Smooth muscle cell (in vitro differentiated cells): Measurements from ENCODE around the gene BCAP31. TPM values are rescaled to one million over a fixed set of nuclear protein-coding genes. Genes with fewer than 3 reads are reported as not detected.

Experiments
- DNase-seq: peaks from one replicate; lab custom pipeline; 2025; ENCODE audit not compliant: unreplicated experiment; lab: John Stamatoyannopoulos, UW
- H2AFZ ChIP-seq: fragments of 200-600 bp; sonication (generic); 2 replicates; pipeline ENCODE4 v1.6.0; 2016; ENCODE audit warnings: antibody characterized with exemption, low read depth, mild to moderate bottlenecking
- H3F3A ChIP-seq: fragments of 200-600 bp; sonication (generic); 2 replicates; pipeline ENCODE4 v1.6.0; 2017; ENCODE audit warnings: antibody characterized with exemption, low read depth
- H3K27ac ChIP-seq: fragments of 200-600 bp; sonication (generic); 2 replicates; pipeline ENCODE4 v1.5.1; 2016; ENCODE audit warnings: low read depth, mild to moderate bottlenecking
- H3K27me3 ChIP-seq: fragments of 200-600 bp; sonication (generic); 2 replicates; pipeline ENCODE4 v1.6.1; 2016; ENCODE audit warnings: low read depth, mild to moderate bottlenecking
- H3K36me3 ChIP-seq: fragments of 200-600 bp; sonication (generic); 2 replicates; pipeline ENCODE4 v1.5.1; 2016; ENCODE audit warnings: low read depth
- H3K4me1 ChIP-seq: fragments of 200-600 bp; sonication (generic); 2 replicates; pipeline ENCODE4 v1.5.1; 2016; ENCODE audit warnings: low read depth
- H3K4me2 ChIP-seq: fragments of 200-600 bp; sonication (generic); 2 replicates; pipeline ENCODE4 v1.6.0; 2016; ENCODE audit warnings: mild to moderate bottlenecking
- H3K4me3 ChIP-seq: fragments of 200-600 bp; sonication (generic); 2 replicates; pipeline ENCODE4 v1.5.1; 2016; ENCODE audit warnings: mild to moderate bottlenecking
- H3K79me2 ChIP-seq: fragments of 200-600 bp; sonication (generic); 2 replicates; pipeline ENCODE4 v1.6.0; 2016; ENCODE audit warnings: low read depth, mild to moderate bottlenecking
- H3K9ac ChIP-seq: fragments of 200-600 bp; sonication (generic); 2 replicates; pipeline ENCODE4 v1.6.0; 2016; ENCODE audit warnings: low read depth
- H3K9me3 ChIP-seq: fragments of 200-600 bp; sonication (generic); replicated peaks from 2 replicates; pipeline ENCODE4 v1.5.1; 2016; ENCODE audit warnings: low read depth
- H4K20me1 ChIP-seq: fragments of 200-600 bp; sonication (generic); 2 replicates; pipeline ENCODE4 v1.6.0; 2016; ENCODE audit warnings: low read depth
- WGBS: methylation state at CpG from one replicate; pipeline ENCODE4 v1.1.7; 2016; ENCODE audit warnings: low lambda C conversion rate; 5-methylcytosine and 5-hydroxymethylcytosine counted together
- polyA plus RNA-seq: library from polyadenylated mRNA; unstranded; fragments of >200 nt; fragmentation: Nextera tagmentation; extraction: Ambion mirVana; gene quantifications from 2 replicates; pipeline ENCODE4 v1.2.1, GENCODE V29; 2016
- total RNA-seq: library from RNA; depleted of rRNA; stranded (reverse); fragments of >200 nt; gene quantifications from 2 replicates; pipeline ENCODE4 v1.2.3, GENCODE V29; 2014
- TF ChIP-seq, protein P1 (sequence below): fragments of 200-600 bp; sonication (generic); IDR thresholded peaks from 2 replicates; pipeline ENCODE4 v1.5.1; 2017; ENCODE audit warnings: borderline replicate concordance, mild to moderate bottlenecking, antibody characterized with exemption; ENCODE audit not compliant: insufficient read depth, poor library complexity, severe bottlenecking

BCAP31 gene
- total RNA-seq (128 and 139 TPM in 2 replicates), polyA plus RNA-seq (207 and 260 TPM in 2 replicates)

DNA sequence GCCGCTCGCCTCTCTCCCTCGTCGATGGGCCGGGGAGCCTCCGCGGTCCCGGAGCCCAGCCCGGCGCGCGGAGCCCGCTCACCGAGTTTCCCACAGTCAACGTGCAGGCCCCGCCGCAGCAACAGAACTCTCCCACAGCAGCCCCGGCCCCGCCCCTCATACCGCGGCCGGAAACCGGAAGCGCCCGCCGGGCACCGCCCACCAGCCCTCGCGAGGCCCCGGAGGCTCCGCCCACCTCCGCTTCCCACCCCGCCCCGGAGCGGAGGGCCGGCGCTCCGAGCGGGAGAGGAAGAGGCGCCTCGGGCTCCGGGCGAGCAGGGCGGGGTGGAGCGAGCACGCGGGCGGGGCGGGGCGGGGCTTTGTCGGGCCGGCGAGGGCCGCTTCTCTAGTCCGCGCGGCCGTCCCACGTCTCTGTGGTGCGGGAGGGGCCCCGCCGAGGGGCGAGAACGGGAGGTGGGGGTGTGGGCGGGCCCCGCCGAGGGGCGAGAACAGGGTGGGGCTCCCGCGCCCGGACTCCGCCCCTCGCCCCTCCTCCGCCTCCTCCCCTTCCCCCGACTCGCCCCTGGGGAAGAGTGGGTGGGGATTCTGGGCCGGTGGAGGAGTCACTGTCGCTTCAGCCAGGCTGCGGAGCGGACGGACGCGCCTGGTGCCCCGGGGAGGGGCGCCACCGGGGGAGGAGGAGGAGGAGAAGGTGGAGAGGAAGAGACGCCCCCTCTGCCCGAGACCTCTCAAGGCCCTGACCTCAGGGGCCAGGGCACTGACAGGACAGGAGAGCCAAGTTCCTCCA, at the start of gene BCAP31, which contains the start of gene ABCD1:
Gene BCAP31, minus strand, starts transcription at position 136 of the 787 bp plus-strand sequence. CDS start 1,143 bp downstream, outside the sequence.
Gene ABCD1, plus strand, starts transcription at position 605 of the 787 bp plus-strand sequence. CDS start 411 bp downstream, outside the sequence.
- Histone ChIP-seq H4K20me1 (peaks cover 22% of the 10 kb centered on the region), H3K27ac (peak within 1 kb of the TSS; percentile 70), H3K36me3 (no peaks in the 10 kb centered on the region), H3K4me3 (peak within 1 kb of the TSS; percentile 72), H3K4me1 (peaks cover 12% of the 10 kb centered on the region), H3K27me3 (no peaks in the 10 kb centered on the region), H2AFZ (no peak within 1 kb of the TSS), H3K79me2 (peaks cover 31% of the 10 kb centered on the region), H3K9ac (peak within 1 kb of the TSS; percentile 69), H3K4me2 (peak within 1 kb of the TSS; percentile 86), H3F3A (no peaks in the 10 kb centered on the region), H3K9me3 (no peaks in the 10 kb centered on the region)
- DNase-seq: peak; percentile 91
- WGBS: 41% methylated on average over 25 of the region's 88 CpGs
- TF ChIP-seq, protein P1, sequence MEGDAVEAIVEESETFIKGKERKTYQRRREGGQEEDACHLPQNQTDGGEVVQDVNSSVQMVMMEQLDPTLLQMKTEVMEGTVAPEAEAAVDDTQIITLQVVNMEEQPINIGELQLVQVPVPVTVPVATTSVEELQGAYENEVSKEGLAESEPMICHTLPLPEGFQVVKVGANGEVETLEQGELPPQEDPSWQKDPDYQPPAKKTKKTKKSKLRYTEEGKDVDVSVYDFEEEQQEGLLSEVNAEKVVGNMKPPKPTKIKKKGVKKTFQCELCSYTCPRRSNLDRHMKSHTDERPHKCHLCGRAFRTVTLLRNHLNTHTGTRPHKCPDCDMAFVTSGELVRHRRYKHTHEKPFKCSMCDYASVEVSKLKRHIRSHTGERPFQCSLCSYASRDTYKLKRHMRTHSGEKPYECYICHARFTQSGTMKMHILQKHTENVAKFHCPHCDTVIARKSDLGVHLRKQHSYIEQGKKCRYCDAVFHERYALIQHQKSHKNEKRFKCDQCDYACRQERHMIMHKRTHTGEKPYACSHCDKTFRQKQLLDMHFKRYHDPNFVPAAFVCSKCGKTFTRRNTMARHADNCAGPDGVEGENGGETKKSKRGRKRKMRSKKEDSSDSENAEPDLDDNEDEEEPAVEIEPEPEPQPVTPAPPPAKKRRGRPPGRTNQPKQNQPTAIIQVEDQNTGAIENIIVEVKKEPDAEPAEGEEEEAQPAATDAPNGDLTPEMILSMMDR: no peak

DNA sequence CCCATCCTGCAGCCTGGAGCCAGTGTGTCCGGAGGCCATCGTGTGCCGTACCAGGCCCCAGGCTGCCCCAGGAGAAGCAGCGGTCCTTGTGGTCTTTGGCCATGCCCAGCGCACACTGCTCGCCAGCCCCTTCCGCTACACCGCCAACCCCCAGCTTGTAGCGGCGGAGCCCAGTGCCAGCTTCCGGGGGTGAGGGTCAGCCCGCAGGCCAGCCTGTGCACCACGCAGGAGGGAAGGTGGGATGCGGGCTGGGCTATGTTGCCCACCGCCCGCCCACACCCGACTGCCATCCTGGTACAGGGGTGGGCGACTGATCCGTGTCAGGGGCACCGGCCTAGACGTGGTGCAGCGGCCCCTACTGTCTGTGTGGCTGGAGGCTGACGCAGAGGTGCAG, 49.0 kb upstream of the BCAP31 start:
- Histone ChIP-seq H3K27me3 (no peaks in the 10 kb centered on the region), H3F3A (no peaks in the 10 kb centered on the region), H3K9ac (no peak overlapping the region), H3K4me2 (no peak overlapping the region), H3K79me2 (no peaks in the 10 kb centered on the region), H3K4me3 (no peak overlapping the region), H4K20me1 (no peaks in the 10 kb centered on the region), H3K4me1 (no peaks in the 10 kb centered on the region), H3K27ac (no peak overlapping the region), H2AFZ (no peak overlapping the region), H3K9me3 (no peaks in the 10 kb centered on the region), H3K36me3 (no peaks in the 10 kb centered on the region)
- WGBS: 96% methylated on average over 23 of the region's 23 CpGs
- TF ChIP-seq, protein P1: no peak
- DNase-seq: no peak

DNA sequence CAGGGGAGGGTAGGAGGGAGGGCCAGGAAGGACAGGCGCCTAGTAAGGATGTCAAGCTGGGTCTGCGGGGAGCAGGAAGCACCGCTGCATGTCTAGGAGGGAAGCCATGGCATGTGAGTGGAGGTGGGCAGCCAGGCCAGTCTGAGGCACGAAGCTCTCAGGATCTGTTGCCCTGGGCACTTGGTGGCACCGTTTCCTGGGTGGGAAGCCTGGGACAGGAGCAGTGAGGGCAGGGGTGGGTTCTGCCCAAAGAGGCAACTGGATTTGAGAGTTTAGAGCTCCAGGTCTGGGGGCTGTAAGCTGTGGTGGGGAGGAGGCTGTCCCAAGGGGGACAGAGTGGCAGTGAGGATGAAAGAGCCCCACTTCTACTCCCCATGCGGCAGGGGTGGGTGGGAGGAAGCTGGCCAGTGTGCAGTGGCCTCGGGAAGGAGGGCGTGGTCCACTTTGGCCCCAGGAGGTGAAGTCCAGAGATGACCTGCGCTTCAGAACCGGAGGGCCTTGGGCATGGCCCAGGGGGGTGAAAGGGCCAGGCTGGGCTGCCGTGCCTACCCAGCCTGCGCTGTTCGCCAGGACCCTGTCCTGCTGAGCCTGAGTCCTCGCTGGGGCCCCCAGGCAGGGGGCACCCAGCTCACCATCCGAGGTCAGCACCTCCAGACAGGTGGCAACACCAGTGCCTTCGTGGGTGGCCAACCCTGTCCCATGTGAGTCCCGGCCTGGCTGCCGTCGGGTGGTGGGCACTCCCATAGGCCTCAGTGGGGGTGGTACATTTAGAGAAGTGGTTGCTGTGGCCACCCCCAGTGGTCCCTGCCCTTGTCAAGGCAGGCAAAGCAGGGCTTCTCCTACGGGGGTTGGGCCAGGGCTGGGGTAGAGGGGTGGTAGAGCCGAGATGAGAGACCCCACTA, 48.4 kb upstream of the BCAP31 start:
- 81% methylated on average over 21 of the region's 21 CpGs for WGBS
- DNase-seq: no peak

More for the DNA sequence above, 48.4 kb upstream of the BCAP31 start:
- no peaks in the 10 kb centered on the region for H3K4me1 ChIP-seq
- no peak overlapping the region for H2AFZ ChIP-seq
- no peak overlapping the region for H3K4me2 ChIP-seq
- H3K79me2 ChIP-seq: no peaks in the 10 kb centered on the region
- H3K36me3 ChIP-seq: no peaks in the 10 kb centered on the region
- H3K9me3 ChIP-seq: no peaks in the 10 kb centered on the region
- H3K9ac ChIP-seq: no peak overlapping the region
- TF ChIP-seq, protein P1: no peak
- no peaks in the 10 kb centered on the region for H4K20me1 ChIP-seq
- no peak overlapping the region for H3K4me3 ChIP-seq
- no peaks in the 10 kb centered on the region for H3F3A ChIP-seq
- no peaks in the 10 kb centered on the region for H3K27me3 ChIP-seq
- H3K27ac ChIP-seq: no peak overlapping the region
